ENCODE measurements around the gene ZNF362. TPM values are rescaled to one million over a fixed set of nuclear protein-coding genes. Genes with fewer than 3 reads are reported as not detected.

ZNF362 gene
- total and polyA plus RNA-seq, 2 experiments from 2014 or later = 11.0 to 12.9 TPM

DNA sequence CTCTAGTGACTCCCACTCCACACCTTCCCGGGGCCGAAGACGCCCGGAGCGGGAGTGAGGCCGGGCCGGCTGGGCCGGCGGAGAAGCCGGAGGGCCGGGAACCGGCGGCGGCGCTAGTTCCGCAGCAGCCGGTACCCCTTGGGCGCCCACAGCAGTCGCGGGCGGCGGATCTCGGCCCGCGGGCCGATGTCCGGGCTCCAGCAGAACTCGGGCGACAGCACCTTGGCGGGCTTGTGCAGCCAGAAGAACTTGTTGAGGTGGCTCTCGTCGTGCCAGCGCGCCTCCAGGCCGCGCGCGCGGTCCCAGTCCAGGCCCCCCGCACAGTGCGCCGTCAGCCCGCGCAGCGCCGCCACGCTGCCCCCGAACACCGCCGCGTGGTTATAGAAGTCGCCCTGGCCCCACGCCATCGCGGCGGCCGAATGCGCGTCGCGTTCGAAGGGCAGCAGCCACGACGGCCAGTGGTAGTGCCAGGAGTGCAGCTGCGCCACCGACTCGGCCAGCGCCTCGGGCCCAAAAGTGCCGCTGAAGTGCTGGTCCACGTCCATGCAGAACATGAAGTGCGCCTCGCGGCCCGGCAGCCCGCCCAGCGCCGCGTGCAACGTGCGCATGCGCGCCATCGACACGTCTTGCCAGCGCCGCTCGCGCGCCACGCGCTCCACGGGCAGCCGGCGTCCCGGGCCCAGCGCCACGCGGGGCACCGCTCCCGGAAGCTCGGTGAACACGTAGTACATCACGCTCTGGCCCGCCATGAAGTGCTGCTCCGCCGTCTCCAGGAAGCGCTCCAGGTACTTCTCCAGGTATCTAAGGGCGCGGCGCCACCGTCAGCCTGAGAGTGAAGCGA is 50.6 kb downstream of the ZNF362 start:
- Histone ChIP-seq H3K9me2 (ENCODE audit: insufficient read depth) (peaks cover 1% of the 10 kb centered on the region; the same call in 1 of the 2 replicates), H3K27ac (ENCODE audit: low read depth) (no peak overlapping the region), H3K79me2 (replicated peaks; ENCODE audit: insufficient read depth) (no peaks in the 10 kb centered on the region), H3K4me3 (peak overlapping the region; percentile 53), H3K27me3 (ENCODE audit: insufficient read depth) (peaks cover 32% of the 10 kb centered on the region), H3F3A (replicated peaks; ENCODE audit: low read depth) (no peaks in the 10 kb centered on the region), H2AFZ (peak overlapping the region; percentile 84), H4K20me1 (replicated peaks; ENCODE audit: insufficient read depth) (no peaks in the 10 kb centered on the region; the same call in 1 of the 2 replicates), H3K4me1 (ENCODE audit: insufficient read depth) (peaks cover 5% of the 10 kb centered on the region; the same call in 1 of the 2 replicates), H3K36me3 (ENCODE audit: insufficient read depth) (no peaks in the 10 kb centered on the region), H3K4me2 (peak overlapping the region; percentile 76)
- H3K27ac Mint-ChIP-seq = no peak overlapping the region
- peak overlapping the region; percentile 52; the same call in 2 of the 3 replicates for H3K4me3 Mint-ChIP-seq
- TF ChIP-seq EZH2 (IDR thresholded peaks at IDR 0.05; ENCODE audit: low read depth, unreplicated experiment) (peak; percentile 32), ZNF331 (CRISPR knock-in tag; IDR thresholded peaks at IDR 0.05; ENCODE audit: low read depth) (no peak), CREB1 (CRISPR knock-in tag; IDR thresholded peaks at IDR 0.05; ENCODE audit: low read depth) (no peak), STAT1 (IDR thresholded peaks at IDR 0.05; ENCODE audit: unreplicated experiment) (no peak)
- TF ChIP-seq, protein P1, sequence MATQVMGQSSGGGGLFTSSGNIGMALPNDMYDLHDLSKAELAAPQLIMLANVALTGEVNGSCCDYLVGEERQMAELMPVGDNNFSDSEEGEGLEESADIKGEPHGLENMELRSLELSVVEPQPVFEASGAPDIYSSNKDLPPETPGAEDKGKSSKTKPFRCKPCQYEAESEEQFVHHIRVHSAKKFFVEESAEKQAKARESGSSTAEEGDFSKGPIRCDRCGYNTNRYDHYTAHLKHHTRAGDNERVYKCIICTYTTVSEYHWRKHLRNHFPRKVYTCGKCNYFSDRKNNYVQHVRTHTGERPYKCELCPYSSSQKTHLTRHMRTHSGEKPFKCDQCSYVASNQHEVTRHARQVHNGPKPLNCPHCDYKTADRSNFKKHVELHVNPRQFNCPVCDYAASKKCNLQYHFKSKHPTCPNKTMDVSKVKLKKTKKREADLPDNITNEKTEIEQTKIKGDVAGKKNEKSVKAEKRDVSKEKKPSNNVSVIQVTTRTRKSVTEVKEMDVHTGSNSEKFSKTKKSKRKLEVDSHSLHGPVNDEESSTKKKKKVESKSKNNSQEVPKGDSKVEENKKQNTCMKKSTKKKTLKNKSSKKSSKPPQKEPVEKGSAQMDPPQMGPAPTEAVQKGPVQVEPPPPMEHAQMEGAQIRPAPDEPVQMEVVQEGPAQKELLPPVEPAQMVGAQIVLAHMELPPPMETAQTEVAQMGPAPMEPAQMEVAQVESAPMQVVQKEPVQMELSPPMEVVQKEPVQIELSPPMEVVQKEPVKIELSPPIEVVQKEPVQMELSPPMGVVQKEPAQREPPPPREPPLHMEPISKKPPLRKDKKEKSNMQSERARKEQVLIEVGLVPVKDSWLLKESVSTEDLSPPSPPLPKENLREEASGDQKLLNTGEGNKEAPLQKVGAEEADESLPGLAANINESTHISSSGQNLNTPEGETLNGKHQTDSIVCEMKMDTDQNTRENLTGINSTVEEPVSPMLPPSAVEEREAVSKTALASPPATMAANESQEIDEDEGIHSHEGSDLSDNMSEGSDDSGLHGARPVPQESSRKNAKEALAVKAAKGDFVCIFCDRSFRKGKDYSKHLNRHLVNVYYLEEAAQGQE (IDR thresholded peaks at IDR 0.05; ENCODE audit: unreplicated experiment) = no peak
- peaks cover 35% of the 10 kb centered on the region for H3K27me3 Mint-ChIP-seq (ENCODE audit: insufficient read depth, low read depth, poor library complexity)
- H3K9me3 Mint-ChIP-seq = peaks cover 8% of the 10 kb centered on the region; the same call in 2 of the 3 replicates
- ATAC-seq = peak; percentile 83
- DNase-seq (ENCODE audit: low spot score) = peak; percentile 61
- H3K4me1 Mint-ChIP-seq = peaks cover 3% of the 10 kb centered on the region; the same call in 2 of the 3 replicates
- H3K36me3 Mint-ChIP-seq (ENCODE audit: low read depth) = peaks cover 2% of the 10 kb centered on the region; the same call in 2 of the 3 replicates

GRCh38 chr1:33307494-33307864 is 51.2 kb downstream of the ZNF362 start:
- H3K36me3 Mint-ChIP-seq (ENCODE audit: low read depth) = no peaks in the 10 kb centered on the region
- Histone ChIP-seq H3K27me3 (ENCODE audit: insufficient read depth) (peaks cover 32% of the 10 kb centered on the region), H3K9me2 (ENCODE audit: insufficient read depth) (no peaks in the 10 kb centered on the region), H2AFZ (no peak overlapping the region), H3K36me3 (ENCODE audit: insufficient read depth) (no peaks in the 10 kb centered on the region), H3K27ac (ENCODE audit: low read depth) (no peak overlapping the region), H4K20me1 (replicated peaks; ENCODE audit: insufficient read depth) (no peaks in the 10 kb centered on the region; the same call in 1 of the 2 replicates), H3K4me2 (no peak overlapping the region), H3K4me1 (ENCODE audit: insufficient read depth) (peaks cover 5% of the 10 kb centered on the region; the same call in 1 of the 2 replicates), H3K4me3 (no peak overlapping the region), H3K79me2 (replicated peaks; ENCODE audit: insufficient read depth) (no peaks in the 10 kb centered on the region), H3F3A (replicated peaks; ENCODE audit: low read depth) (no peaks in the 10 kb centered on the region)
- no peak for ATAC-seq
- H3K4me3 Mint-ChIP-seq = no peak overlapping the region
- H3K27ac Mint-ChIP-seq = no peak overlapping the region
- H3K4me1 Mint-ChIP-seq = peaks cover 3% of the 10 kb centered on the region; the same call in 2 of the 3 replicates
- DNase-seq (ENCODE audit: low spot score) = no peak
- peaks cover 8% of the 10 kb centered on the region; the same call in 2 of the 3 replicates for H3K9me3 Mint-ChIP-seq
- peaks cover 34% of the 10 kb centered on the region for H3K27me3 Mint-ChIP-seq (ENCODE audit: insufficient read depth, low read depth, poor library complexity)
- TF ChIP-seq, protein P1 (IDR thresholded peaks at IDR 0.05; ENCODE audit: unreplicated experiment) = no peak
- no peak for TF ChIP-seq ZNF331 (CRISPR knock-in tag; IDR thresholded peaks at IDR 0.05; ENCODE audit: low read depth)
- no peak for TF ChIP-seq JUNB (IDR thresholded peaks at IDR 0.05; ENCODE audit: unreplicated experiment)
- TF ChIP-seq, protein P2, sequence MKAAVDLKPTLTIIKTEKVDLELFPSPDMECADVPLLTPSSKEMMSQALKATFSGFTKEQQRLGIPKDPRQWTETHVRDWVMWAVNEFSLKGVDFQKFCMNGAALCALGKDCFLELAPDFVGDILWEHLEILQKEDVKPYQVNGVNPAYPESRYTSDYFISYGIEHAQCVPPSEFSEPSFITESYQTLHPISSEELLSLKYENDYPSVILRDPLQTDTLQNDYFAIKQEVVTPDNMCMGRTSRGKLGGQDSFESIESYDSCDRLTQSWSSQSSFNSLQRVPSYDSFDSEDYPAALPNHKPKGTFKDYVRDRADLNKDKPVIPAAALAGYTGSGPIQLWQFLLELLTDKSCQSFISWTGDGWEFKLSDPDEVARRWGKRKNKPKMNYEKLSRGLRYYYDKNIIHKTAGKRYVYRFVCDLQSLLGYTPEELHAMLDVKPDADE (IDR thresholded peaks at IDR 0.05) = no peak
- TF ChIP-seq STAT1 (IDR thresholded peaks at IDR 0.05; ENCODE audit: unreplicated experiment) = no peak
- no peak for TF ChIP-seq EZH2phosphoT487 (IDR thresholded peaks at IDR 0.05; ENCODE audit: unreplicated experiment)
- no peak for TF ChIP-seq POLR2AphosphoS5 (IDR thresholded peaks at IDR 0.05; ENCODE audit: low read depth)
- TF ChIP-seq EZH2 (IDR thresholded peaks at IDR 0.05; ENCODE audit: low read depth, unreplicated experiment) = no peak
- no peak for TF ChIP-seq ZNF114 (CRISPR knock-in tag; IDR thresholded peaks at IDR 0.05)
